Stimulated activated CD8-positive, alpha-beta memory T cell treated with anti-CD3 and anti-CD28 coated beads, Interleukin-7, amount 100 ng/mL, for 24 hours (primary cell): ENCODE measurements around the gene BTG2.

ENCODE experiments used
- DNase-seq: peaks from one replicate; pipeline ENCODE4 v3.0.0-alpha.2; 2020; ENCODE audit warnings: low read depth

BTG2 gene

DNA sequence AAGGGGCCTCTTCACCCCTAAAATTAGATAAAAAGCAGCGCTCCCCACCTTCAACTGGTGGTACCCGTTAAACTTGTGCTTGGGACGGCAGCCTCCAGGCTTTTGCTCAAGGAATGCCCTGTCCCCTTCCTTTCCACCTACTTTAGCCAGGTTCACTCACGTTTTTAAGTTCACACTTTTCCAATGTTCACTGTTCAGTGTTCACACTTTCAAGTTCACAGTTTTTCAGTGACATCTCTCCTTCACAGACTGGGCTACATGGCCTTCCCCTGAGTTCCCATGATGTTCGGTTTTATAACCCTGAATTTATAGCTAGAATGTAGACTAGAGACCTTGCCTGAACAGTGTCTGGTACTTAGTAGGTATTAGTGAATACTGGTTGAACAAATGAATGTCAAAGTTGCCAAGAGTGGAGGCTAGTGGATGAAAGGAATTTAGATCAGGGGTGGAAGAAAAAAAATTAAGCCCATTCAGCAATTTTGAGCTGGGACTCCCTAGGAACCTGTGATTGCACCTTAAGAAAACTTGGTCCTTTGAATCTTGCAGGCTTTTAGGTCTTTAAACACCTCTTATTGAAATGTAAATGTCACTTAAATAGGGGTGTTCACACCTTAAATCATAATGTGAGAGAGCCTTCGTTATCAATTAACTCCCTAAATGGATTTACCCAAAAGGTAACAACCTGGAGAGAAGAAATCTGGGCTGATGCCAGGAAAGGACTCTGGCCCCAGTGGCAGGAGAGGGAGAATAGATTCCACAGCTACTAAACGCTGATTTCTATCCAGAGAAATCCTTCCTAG is 12.3 kb downstream of the BTG2 start:
- DNase-seq: no peak

- DNase-seq: no peak
These were observed 12.9 kb downstream of the BTG2 start for GRCh38 chr1:203318229-203318517.

DNA sequence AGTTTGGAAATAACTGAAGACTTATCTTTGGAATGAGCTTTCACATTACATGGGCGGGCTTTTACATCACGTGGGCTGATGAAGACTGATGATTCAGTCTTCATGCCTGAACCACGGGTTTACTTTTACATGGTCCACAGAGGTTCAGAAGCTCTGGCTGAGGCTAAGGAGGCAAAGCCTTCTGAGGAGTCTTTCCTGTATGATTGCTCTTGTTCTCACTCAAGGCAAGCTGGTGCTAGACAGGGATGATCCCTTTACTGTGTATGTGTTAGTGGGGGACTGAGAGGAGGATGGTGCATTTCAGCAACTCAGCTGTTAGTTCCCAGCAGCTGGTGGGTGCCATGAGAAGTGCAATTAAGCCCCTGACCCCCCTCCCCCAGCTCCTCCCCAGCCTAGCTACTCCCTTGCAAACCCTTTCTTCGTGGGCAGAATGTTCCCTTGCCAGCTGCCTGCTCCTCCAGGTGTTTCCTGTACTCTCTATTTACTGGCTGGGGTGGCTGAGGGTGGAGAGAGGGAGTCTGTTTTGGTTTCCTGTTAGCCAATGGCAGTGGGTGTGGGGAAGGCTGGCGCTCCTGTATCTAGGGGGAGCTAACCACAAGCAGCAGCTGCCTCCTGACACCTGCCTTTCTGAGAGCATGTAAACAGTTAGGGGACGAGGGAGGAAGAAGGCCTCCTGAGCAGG is 15.4 kb downstream of the BTG2 start:
- no peak for DNase-seq

- no peak for DNase-seq
These were observed 16.1 kb downstream of the BTG2 start for GRCh38 chr1:203321273-203322052.

- no peak for DNase-seq
These were observed 17.3 kb downstream of the BTG2 start for GRCh38 chr1:203322500-203323179.

DNA sequence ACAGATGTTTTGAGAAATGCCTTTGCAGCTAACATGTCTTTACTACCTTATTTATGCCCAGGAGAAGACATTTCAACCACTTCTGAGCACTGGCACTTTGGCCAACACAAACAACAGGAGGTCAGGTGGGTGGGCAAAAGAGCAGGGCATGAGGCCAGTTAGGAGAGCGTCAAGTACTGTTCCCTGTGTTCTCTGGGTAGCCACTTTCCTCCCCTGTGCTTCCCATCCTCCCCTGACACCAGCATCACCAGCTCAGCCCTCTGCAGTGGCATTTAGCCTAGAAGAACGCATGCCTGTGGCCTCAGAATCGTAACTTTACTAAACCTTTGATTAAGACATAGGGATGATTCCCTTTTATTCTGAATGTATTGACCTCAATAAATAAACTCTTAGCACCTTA is 18.3 kb downstream of the BTG2 start:
- no peak for DNase-seq

- DNase-seq: no peak
These were observed 19.0 kb downstream of the BTG2 start for GRCh38 chr1:203324105-203325025.

DNA sequence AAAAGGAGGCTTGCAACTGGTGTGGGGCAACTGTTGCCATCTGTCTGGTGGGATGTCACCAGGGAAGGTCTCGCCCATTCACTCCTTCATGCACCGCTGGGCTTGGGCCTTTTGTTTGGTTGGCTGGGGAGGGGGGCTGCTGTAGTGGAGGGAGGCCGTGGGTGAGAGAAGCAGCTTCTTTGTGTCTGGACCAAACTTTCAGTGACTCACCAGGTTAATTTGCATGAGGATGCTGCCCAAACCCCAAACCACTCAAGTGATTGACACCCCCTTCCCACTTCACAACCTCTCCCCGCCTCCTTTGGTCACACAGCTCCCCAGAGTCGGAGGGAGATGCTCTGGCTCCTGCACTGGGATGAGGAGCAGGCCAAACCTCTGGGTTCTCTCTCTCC is 19.7 kb downstream of the BTG2 start:
- no peak for DNase-seq

DNA sequence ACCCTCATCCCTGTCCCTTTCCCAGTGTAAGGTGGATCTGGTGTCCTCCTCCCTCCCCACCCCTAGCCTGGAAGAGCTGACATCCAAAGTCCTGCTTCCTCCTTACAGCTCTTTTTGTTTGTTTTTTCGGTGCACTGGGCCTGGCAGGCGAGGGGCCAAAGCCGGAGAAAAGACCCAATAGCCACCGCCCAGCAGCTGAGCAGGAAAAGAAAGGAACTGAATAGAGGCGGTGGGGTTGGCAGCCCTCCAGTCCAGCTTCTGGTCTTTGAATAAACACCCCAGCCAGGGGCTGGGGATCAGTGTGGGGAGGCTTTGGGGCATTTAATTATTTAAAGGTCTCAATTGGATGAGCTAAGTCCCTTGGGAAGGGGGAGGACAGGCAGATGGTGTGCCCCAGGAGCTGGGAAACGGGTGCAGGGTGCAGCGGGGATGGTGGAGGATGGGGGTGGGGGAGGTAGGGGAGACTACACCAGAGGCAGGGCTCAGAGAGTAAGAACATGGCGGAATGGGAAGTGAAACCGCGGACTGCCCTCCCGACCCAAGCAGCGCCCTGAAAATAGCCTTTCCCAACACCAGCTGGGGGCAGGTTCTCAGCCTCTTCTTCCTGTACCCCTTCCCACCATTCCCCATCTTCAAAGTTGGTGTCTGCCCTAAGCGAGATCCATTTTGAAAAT is 20.2 kb downstream of the BTG2 start:
- DNase-seq: no peak

DNA sequence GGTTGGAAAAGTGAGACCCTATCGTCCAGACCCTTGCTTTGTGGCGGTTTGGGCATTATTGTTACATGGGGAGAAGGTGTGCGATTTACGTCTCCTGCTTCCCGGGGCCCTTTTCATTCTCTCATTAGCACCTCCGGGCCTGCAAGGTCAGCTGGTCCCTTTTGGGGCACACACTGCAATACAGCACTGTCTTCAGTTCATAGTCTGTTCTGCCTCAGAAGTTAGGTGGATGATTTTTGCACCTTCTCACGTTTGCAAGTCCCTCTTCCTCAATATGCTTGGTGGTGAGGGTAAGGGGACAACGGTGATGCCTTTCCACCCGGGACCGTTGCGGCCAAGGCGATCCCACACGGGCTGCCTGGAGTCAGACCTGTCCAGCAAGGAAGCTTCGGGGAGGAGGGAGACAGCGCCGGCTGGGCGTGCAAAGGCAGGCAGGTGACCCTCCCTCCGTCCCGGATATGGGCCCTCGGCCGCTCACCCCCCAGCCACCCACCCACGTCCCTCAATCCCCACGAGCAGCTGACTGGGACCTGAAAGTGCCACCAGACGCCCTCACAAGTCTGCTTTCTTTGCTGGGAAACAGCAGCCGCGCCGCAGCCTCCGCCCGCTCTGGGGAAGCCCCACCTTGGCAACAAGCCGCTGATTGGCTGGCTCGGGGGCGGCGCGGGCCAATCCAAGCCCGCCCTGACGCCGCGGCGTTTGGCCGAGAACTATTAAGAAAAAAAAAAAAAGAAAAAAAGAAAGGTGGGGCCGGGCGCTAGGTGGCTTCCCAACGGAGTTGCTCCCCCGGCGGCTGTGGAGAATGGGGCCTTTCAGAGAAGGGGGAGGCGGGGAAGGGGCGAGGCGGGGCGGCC is 21.7 kb downstream of the BTG2 start:
- peak; percentile 88 for DNase-seq

GRCh38 chr1:203327684-203328457 is 22.6 kb downstream of the BTG2 start:
- no peak for DNase-seq

GRCh38 chr1:203328714-203329122 is 23.4 kb downstream of the BTG2 start:
- DNase-seq: no peak

GRCh38 chr1:203331224-203331623 is 25.9 kb downstream of the BTG2 start:
- DNase-seq: no peak

DNA sequence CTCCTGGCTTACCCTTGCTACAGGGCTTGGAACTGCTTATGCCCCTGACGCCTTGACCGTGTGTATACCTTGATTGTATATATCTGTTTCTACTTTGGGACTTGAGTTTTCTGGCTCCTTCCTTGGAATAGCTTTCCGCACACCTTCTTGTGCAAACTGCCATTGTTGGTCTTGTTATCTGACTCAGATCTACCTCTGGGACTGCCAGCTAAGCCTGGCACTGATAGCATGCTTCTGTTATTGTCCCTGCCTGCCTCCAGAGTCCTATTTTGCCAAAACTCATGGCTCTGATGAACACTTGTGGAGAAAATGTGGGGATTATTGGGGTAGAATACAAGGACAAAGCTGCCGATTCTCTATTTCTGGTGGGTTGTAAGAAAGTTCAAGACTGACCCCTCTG is 30.2 kb downstream of the BTG2 start:
- DNase-seq: no peak

DNA sequence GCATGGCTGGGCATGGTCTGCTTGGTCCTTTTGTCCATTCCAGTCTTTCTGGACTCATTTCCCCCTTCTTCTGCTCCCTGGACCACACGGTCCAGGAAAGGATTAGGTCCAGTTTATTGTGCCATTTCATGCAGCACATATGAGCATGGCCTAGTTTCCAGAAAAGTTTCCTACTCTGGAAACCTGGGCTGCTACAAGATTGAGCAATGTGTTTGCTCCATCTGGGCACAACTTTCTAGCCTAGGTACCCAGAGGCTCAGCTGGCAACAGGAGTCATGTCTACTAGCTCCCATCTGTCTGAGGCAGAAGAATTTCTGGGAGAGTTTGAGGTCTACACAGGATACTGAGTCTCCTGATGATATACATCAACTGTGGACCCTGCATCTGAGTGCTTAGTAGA is 30.8 kb downstream of the BTG2 start:
- DNase-seq: no peak

DNA sequence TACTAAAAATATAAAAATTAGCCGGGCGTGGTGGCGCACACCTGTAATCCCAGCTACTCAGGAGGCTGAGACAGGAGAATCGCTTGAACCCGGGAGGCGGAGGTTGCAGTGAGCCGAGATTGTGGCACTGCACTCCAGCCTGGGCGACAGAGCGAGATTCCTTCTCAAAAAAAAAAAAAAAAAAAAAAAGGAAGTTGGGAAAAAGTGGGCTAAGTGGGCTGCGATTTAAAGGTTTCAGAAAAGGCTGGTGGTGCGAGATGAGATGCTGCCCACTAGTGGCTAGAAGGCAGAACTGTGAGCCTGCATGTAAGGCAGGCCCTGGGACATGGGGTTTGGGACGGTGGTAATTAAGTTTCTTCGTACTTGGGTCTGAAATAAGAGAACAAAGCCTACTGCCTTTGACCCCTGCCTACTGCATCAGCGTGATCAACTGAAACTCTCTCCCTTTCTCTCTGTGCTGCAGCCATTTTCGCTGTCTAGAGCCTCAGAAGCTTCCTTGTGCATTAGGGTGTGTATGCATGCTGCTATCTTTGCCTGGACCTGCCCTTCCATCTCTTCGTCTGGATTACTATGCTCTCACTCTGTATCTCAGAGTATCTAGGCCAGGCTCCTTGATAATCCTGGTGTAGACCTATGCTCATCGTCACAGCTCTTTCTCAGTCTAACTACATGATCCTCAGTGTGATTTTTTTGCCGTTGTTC is 33.2 kb downstream of the BTG2 start:
- no peak for DNase-seq

DNA sequence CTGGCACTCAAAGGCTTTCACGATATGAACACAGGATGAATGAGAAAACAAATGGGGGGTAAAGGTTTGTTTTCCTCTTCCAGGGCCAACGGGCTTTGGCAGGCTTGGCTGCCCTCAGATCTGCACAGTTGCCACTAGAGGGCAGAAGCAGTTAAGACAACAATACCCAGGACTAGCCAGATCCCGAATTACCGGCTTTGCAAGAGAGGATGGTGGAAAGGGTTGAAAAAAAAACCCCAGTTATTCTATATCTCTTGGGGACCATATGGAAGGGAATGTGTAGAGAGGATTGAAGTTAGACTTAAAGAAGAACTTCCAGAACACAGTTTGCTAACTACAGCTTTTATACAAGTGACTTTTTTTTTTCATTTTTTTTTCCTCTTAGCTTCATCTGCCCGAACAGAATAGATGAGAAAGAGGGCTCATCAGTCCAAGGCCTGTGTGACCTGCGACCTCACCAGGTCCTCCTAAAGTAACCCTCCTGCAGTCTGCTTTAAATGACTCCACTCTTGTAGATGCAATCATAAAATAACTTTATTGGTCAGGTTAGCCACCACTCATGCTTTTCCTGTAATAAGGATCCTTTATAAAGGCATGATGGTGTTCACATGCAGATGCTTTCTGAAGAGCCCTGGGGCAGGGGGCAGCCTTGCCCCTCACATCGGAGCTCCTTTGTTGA is 34.9 kb downstream of the BTG2 start:
- DNase-seq: no peak
